ENCODE data around the gene MDFIC.
A peak's percentile ranks its signal among the peaks of the same experiment; 100 is the strongest.
"Not testable (repeated sequence)": the region's sequence is repeated elsewhere in the genome, so short reads cannot be mapped to it uniquely, and the experiment has no call there.

The MDFIC gene

GRCh38 chr7:114922026-114922651, at the start of gene MDFIC:
Gene MDFIC, plus strand, starts transcription at chr7:114922094. Its CDS starts 940 bp downstream, at chr7:114923034.
- TF ChIP-seq CTCF (conservative IDR thresholded peaks at IDR 0.05; ENCODE audit: control insufficient read depth, insufficient read depth, low read depth, low read length) = no peak
- DNase-seq (ENCODE audit: low read depth) = peak; percentile 61
- H3K4me3 ChIP-seq (ENCODE audit: control insufficient read depth, low read depth, low read length) = peak within 1 kb of the TSS; percentile 71

GRCh38 chr7:114874170-114874569, 47.7 kb upstream of the MDFIC start:
- no peak for DNase-seq (ENCODE audit: low read depth)
- no peak for TF ChIP-seq CTCF (conservative IDR thresholded peaks at IDR 0.05; ENCODE audit: control insufficient read depth, insufficient read depth, low read depth, low read length)

GRCh38 chr7:114875186-114875585, 46.7 kb upstream of the MDFIC start:
- DNase-seq (ENCODE audit: low read depth) = no peak
- no peak overlapping the region for H3K4me3 ChIP-seq (ENCODE audit: control insufficient read depth, low read depth, low read length)
- TF ChIP-seq CTCF (conservative IDR thresholded peaks at IDR 0.05; ENCODE audit: control insufficient read depth, insufficient read depth, low read depth, low read length) = no peak

More at GRCh38 chr7:114874170-114874569, 47.7 kb upstream of the MDFIC start:
- H3K4me3 ChIP-seq (ENCODE audit: control insufficient read depth, low read depth, low read length) = no peak overlapping the region

DNA sequence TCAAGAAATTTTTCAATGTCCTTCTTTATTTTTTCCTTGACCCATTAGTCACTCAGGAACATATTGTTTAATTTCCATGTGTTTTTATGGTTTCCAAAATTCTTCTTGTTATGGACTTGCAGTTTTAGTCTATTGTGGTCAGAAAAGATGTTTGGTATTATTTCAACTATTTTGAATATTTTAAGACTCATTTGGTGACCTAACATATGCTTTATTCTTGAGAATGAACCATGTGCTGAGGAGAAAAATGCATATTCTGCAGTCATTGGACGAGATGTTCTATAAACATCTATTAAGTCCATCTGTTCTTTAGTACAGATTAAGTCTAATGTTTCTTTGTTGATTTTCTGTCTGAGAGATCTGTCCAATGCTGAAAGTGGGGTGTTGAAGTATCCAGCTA, 42.3 kb upstream of the MDFIC start:
- peak; percentile 88 for DNase-seq (ENCODE audit: low read depth)
- no peak for TF ChIP-seq CTCF (conservative IDR thresholded peaks at IDR 0.05; ENCODE audit: control insufficient read depth, insufficient read depth, low read depth, low read length)
- no peak overlapping the region for H3K4me3 ChIP-seq (ENCODE audit: control insufficient read depth, low read depth, low read length)

DNA sequence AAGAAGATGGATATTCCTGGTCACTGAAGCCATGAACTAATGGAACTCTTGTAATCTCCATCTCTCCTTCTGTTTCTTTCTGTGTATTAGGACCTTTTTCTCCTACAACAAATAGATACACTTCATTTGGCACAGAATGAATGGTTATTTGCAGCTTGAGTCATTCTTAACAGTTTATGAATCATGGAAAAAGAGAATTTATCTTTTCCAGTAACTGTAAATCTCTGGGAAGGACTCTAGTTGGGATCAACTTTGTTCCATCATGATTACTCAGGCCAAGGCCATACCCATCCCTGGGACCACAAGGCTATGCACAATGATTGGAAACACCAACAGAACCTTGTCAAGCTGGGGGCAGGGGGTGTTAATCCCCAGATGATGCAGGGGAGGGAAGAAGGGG, 36.1 kb upstream of the MDFIC start:
- DNase-seq (ENCODE audit: low read depth) = peak; percentile 82
- no peak for TF ChIP-seq CTCF (conservative IDR thresholded peaks at IDR 0.05; ENCODE audit: control insufficient read depth, insufficient read depth, low read depth, low read length)
- H3K4me3 ChIP-seq (ENCODE audit: control insufficient read depth, low read depth, low read length) = no peak overlapping the region

- no peak overlapping the region for H3K4me3 ChIP-seq (ENCODE audit: control insufficient read depth, low read depth, low read length)
- no peak for DNase-seq (ENCODE audit: low read depth)
- TF ChIP-seq CTCF (conservative IDR thresholded peaks at IDR 0.05; ENCODE audit: control insufficient read depth, insufficient read depth, low read depth, low read length) = no peak
Measured at GRCh38 chr7:114886241-114886640, 35.7 kb upstream of the MDFIC start.

DNA sequence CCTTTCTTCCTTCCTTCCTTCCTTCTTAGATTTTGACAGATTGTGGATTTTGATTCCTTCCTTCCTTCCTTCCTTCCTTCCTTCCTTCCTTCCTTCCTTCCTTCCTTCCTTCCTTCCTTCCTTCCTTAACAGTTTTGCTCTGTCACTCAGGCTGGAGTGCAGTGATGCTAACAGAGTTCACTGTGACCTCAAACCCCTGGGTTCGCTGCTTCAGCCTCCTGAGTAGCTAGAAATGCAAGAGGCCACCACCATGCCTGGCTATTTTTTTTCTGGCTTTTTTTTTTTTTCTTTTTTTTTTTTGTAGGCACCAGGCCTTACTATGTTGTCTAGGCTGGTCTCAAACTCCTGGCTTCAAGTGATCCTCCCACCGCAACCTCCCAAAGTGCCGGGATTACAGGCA, 32.8 kb upstream of the MDFIC start:
- H3K4me3 ChIP-seq (ENCODE audit: control insufficient read depth, low read depth, low read length); DNase-seq (ENCODE audit: low read depth): not testable (repeated sequence)
